ENCODE data around the gene PMFBP1. TPM values are rescaled to one million over a fixed set of nuclear protein-coding genes. Genes with fewer than 3 reads are reported as not detected.

The PMFBP1 gene, protein sequence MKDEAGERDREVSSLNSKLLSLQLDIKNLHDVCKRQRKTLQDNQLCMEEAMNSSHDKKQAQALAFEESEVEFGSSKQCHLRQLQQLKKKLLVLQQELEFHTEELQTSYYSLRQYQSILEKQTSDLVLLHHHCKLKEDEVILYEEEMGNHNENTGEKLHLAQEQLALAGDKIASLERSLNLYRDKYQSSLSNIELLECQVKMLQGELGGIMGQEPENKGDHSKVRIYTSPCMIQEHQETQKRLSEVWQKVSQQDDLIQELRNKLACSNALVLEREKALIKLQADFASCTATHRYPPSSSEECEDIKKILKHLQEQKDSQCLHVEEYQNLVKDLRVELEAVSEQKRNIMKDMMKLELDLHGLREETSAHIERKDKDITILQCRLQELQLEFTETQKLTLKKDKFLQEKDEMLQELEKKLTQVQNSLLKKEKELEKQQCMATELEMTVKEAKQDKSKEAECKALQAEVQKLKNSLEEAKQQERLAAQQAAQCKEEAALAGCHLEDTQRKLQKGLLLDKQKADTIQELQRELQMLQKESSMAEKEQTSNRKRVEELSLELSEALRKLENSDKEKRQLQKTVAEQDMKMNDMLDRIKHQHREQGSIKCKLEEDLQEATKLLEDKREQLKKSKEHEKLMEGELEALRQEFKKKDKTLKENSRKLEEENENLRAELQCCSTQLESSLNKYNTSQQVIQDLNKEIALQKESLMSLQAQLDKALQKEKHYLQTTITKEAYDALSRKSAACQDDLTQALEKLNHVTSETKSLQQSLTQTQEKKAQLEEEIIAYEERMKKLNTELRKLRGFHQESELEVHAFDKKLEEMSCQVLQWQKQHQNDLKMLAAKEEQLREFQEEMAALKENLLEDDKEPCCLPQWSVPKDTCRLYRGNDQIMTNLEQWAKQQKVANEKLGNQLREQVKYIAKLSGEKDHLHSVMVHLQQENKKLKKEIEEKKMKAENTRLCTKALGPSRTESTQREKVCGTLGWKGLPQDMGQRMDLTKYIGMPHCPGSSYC
- polyA plus RNA-seq = 0.27 to 0.92 TPM (median 0.30 TPM) in 3 replicates
- polyA plus RNA-seq (2011; ENCODE audit: low read depth) = 6.0 TPM
- polyA plus RNA-seq (2011; cell fraction: cytosol; rRNA removed) = 0.12 and 0.21 TPM in 2 replicates
- 1.0 and 1.2 TPM in 2 replicates for polyA plus RNA-seq (2011; cell fraction: nucleus; rRNA removed)
- 0.10 and 3.4 TPM in 2 replicates for polyA plus RNA-seq (2012; ENCODE audit: low replicate concordance)
- 0.51 to 1.4 TPM in 2 of 3 replicates, not detected in the other for polyA minus RNA-seq
- polyA minus RNA-seq (2011; cell fraction: cytosol; rRNA and poly(A)+ RNA removed) = not detected
- polyA minus RNA-seq (2011; cell fraction: nucleus; rRNA and poly(A)+ RNA removed) = 0.63 and 1.4 TPM in 2 replicates

DNA sequence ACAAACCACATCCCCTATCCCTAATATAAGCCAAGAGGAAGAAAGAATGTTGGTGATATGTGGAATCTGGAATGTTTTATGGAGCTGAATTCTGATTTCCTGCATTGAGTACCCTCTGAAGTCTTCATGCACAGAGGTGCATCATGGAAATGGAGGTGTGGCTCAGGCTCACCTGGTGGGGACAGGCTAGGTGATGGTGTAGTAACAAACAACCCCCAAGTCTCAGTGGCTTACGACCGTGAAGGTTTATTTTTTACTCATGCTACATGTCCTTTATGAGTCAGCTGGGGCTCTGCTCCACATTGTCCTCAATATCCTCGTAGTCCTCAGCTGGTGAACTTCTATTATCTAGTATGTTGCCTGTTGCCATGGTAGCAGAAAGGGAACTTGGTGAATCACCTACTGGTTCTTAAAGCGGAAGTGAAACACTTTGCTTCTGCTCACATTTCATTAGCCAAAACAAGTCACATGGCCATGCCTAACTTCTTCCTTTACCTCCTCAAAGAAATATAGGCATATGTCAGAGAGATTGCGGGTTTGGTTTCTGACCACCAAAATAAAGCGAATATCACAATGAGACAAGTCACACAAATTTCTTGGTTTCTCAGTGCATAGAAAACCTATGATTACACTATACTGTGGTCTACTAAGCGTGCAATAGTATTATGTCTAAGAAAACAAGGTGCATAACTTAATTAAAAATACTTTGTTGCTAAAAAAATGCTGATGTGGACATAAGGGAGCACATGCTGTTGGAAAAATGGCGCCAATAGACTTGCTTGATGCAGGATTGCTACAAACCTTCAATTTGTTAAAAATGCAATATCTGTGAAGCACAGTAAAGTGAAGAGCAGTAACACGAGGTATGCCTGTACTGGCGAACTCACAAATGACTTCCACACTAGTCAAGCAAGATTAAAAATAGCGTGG lies at the start of gene PMFBP1:
PMFBP1 (minus strand) TSS at position 51 of the 930 bp plus-strand sequence. CDS start 947 bp downstream, outside the sequence.
- H3K27me3 ChIP-seq (ENCODE audit: control insufficient read depth, extremely low read depth, insufficient read depth, low read length) = no peaks in the 10 kb centered on the region
- H3K27ac ChIP-seq (ENCODE audit: control insufficient read depth, insufficient read depth, low read length) = no peak within 1 kb of the TSS
- no peaks in the 10 kb centered on the region for H3K9me1 ChIP-seq (ENCODE audit: control insufficient read depth, extremely low read depth, insufficient read depth, low read length)
- DNase-seq (ENCODE audit: low read depth, low spot score) (peak; percentile 40), FAIRE-seq (peak; percentile 61)
- no peaks in the 10 kb centered on the region for H3K4me1 ChIP-seq (ENCODE audit: control insufficient read depth, extremely low read depth, insufficient read depth, low read length)
- H2AFZ ChIP-seq (ENCODE audit: control insufficient read depth, low read length) = no peak within 1 kb of the TSS
- no peak within 1 kb of the TSS for H3K4me3 ChIP-seq (ENCODE audit: control insufficient read depth in 2 of 3, extremely low read depth in 1 of 3, insufficient read depth in 2 of 3, low read depth in 1 of 3, low read length in 3 of 3)
- no peak within 1 kb of the TSS for H3K9ac ChIP-seq (ENCODE audit: control insufficient read depth, extremely low read depth, insufficient read depth, low read length)
- no peaks in the 10 kb centered on the region for H3K79me2 ChIP-seq (ENCODE audit: control insufficient read depth, insufficient read depth, low read length)
- no peak within 1 kb of the TSS for H3K4me2 ChIP-seq (ENCODE audit: control insufficient read depth, extremely low read depth, insufficient read depth, low read depth, low read length)
- no peak for TF ChIP-seq EZH2 (IDR thresholded peaks at IDR 0.05; ENCODE audit: low read length)
- TF ChIP-seq, protein P1, sequence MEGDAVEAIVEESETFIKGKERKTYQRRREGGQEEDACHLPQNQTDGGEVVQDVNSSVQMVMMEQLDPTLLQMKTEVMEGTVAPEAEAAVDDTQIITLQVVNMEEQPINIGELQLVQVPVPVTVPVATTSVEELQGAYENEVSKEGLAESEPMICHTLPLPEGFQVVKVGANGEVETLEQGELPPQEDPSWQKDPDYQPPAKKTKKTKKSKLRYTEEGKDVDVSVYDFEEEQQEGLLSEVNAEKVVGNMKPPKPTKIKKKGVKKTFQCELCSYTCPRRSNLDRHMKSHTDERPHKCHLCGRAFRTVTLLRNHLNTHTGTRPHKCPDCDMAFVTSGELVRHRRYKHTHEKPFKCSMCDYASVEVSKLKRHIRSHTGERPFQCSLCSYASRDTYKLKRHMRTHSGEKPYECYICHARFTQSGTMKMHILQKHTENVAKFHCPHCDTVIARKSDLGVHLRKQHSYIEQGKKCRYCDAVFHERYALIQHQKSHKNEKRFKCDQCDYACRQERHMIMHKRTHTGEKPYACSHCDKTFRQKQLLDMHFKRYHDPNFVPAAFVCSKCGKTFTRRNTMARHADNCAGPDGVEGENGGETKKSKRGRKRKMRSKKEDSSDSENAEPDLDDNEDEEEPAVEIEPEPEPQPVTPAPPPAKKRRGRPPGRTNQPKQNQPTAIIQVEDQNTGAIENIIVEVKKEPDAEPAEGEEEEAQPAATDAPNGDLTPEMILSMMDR (optimal IDR thresholded peaks at IDR 0.05 in 1 of 3, IDR thresholded peaks at IDR 0.05 in 1 of 3, conservative IDR thresholded peaks at IDR 0.05 in 1 of 3; ENCODE audit: extremely low read depth in 1 of 3, insufficient read depth in 2 of 3, low read length in 3 of 3) = no peak
- H3K9me3 ChIP-seq (ENCODE audit: control insufficient read depth, low read depth, low read length) = no peaks in the 10 kb centered on the region
- H3K36me3 ChIP-seq (ENCODE audit: control insufficient read depth in 2 of 2, extremely low read depth in 1 of 2, insufficient read depth in 2 of 2, low read length in 2 of 2) = no peaks in the 10 kb centered on the region
- dilution Hi-C loops (cut with MboI; ENCODE audit: extremely low pct_ligation_motif_present, low sequenced_read_pairs) = no loop called here
- no peaks in the 10 kb centered on the region for H4K20me1 ChIP-seq (ENCODE audit: control insufficient read depth, extremely low read depth, insufficient read depth, low read length)

DNA sequence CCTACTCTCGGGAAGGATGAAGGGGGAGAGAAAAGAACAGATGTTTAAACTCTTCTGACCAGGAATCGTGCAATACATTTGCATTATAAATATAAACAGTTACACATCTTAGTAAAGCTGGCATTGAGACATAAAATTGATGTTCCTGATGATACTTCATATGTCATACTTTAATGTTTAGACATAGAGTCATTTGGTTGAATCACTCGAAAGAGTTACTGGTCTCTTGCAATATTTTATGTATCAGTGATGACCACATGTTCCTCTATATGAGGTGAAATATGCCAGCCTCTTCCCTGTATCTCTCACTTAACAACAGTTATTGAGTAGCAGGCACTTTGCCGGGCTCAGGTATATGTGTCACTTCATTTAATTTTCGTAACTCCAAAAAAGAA lies 49.7 kb upstream of the PMFBP1 start:
- no peak overlapping the region for H2AFZ ChIP-seq (ENCODE audit: control insufficient read depth, low read length)
- H3K4me3 ChIP-seq (ENCODE audit: control insufficient read depth in 2 of 3, extremely low read depth in 1 of 3, insufficient read depth in 2 of 3, low read depth in 1 of 3, low read length in 3 of 3) = no peak overlapping the region
- no peaks in the 10 kb centered on the region for H3K27me3 ChIP-seq (ENCODE audit: control insufficient read depth, extremely low read depth, insufficient read depth, low read length)
- no peak overlapping the region for H3K9ac ChIP-seq (ENCODE audit: control insufficient read depth, extremely low read depth, insufficient read depth, low read length)
- H3K9me3 ChIP-seq (ENCODE audit: control insufficient read depth, low read depth, low read length) = no peaks in the 10 kb centered on the region
- H3K36me3 ChIP-seq (ENCODE audit: control insufficient read depth in 2 of 2, extremely low read depth in 1 of 2, insufficient read depth in 2 of 2, low read length in 2 of 2) = no peaks in the 10 kb centered on the region
- DNase-seq (ENCODE audit: low read depth, low spot score) = no peak
- dilution Hi-C loops (cut with MboI; ENCODE audit: extremely low pct_ligation_motif_present, low sequenced_read_pairs) = no loop called here
- TF ChIP-seq, protein P1 (optimal IDR thresholded peaks at IDR 0.05 in 1 of 3, IDR thresholded peaks at IDR 0.05 in 1 of 3, conservative IDR thresholded peaks at IDR 0.05 in 1 of 3; ENCODE audit: extremely low read depth in 1 of 3, insufficient read depth in 2 of 3, low read length in 3 of 3) = no peak
- TF ChIP-seq EZH2 (IDR thresholded peaks at IDR 0.05; ENCODE audit: low read length) = no peak
- H3K4me2 ChIP-seq (ENCODE audit: control insufficient read depth, extremely low read depth, insufficient read depth, low read depth, low read length) = no peak overlapping the region
- H4K20me1 ChIP-seq (ENCODE audit: control insufficient read depth, extremely low read depth, insufficient read depth, low read length) = no peaks in the 10 kb centered on the region
- H3K4me1 ChIP-seq (ENCODE audit: control insufficient read depth, extremely low read depth, insufficient read depth, low read length) = no peaks in the 10 kb centered on the region
- H3K9me1 ChIP-seq (ENCODE audit: control insufficient read depth, extremely low read depth, insufficient read depth, low read length) = no peaks in the 10 kb centered on the region
- FAIRE-seq = no peak
- no peaks in the 10 kb centered on the region for H3K79me2 ChIP-seq (ENCODE audit: control insufficient read depth, insufficient read depth, low read length)
- H3K27ac ChIP-seq (ENCODE audit: control insufficient read depth, insufficient read depth, low read length) = no peak overlapping the region

Measured in keratinocyte (primary cell).